HG02981 (cell line): Measurements from ENCODE around the gene GPR155.

Experiments used
- ATAC-seq: cut with Tn5 transposase; IDR thresholded peaks from one replicate; pipeline ENCODE4 v1.9.1; 2021; ENCODE audit warnings: mild to moderate bottlenecking, moderate library complexity; ENCODE audit not compliant: unreplicated experiment

The GPR155 gene, protein sequence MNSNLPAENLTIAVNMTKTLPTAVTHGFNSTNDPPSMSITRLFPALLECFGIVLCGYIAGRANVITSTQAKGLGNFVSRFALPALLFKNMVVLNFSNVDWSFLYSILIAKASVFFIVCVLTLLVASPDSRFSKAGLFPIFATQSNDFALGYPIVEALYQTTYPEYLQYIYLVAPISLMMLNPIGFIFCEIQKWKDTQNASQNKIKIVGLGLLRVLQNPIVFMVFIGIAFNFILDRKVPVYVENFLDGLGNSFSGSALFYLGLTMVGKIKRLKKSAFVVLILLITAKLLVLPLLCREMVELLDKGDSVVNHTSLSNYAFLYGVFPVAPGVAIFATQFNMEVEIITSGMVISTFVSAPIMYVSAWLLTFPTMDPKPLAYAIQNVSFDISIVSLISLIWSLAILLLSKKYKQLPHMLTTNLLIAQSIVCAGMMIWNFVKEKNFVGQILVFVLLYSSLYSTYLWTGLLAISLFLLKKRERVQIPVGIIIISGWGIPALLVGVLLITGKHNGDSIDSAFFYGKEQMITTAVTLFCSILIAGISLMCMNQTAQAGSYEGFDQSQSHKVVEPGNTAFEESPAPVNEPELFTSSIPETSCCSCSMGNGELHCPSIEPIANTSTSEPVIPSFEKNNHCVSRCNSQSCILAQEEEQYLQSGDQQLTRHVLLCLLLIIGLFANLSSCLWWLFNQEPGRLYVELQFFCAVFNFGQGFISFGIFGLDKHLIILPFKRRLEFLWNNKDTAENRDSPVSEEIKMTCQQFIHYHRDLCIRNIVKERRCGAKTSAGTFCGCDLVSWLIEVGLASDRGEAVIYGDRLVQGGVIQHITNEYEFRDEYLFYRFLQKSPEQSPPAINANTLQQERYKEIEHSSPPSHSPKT

DNA sequence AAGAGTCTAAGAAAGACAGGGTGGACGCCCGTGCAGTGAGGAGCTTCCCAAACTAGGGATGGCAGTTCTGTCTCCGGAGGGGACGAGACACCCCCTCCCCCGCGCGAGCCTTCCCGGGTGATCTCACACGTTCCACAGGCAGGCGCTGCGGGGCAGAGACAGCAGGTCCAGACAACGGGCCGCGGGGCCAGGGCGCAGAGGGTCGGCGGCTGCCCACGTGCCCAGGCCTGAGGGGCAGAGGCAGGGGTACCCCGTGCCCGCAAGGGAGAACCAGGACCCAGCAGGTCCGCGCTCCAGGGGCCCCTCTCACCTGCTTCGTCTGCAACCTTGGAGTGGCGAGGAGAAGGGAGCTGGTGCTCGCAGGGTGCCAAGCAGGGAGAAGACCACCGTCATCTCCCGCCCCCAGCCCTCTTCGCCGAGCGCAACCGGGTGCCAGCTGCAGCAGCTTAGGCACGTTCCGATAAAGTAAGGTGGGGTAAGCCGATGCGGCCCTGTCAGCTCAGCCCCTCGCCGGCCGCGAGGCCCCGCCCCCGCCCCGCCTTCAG lies at the start of gene GPR155:
Gene GPR155 (minus strand): TSS at position 467 of the 545 bp plus-strand sequence. CDS start 5,073 bp downstream, outside the sequence.
- peak; percentile 37 for ATAC-seq

DNA sequence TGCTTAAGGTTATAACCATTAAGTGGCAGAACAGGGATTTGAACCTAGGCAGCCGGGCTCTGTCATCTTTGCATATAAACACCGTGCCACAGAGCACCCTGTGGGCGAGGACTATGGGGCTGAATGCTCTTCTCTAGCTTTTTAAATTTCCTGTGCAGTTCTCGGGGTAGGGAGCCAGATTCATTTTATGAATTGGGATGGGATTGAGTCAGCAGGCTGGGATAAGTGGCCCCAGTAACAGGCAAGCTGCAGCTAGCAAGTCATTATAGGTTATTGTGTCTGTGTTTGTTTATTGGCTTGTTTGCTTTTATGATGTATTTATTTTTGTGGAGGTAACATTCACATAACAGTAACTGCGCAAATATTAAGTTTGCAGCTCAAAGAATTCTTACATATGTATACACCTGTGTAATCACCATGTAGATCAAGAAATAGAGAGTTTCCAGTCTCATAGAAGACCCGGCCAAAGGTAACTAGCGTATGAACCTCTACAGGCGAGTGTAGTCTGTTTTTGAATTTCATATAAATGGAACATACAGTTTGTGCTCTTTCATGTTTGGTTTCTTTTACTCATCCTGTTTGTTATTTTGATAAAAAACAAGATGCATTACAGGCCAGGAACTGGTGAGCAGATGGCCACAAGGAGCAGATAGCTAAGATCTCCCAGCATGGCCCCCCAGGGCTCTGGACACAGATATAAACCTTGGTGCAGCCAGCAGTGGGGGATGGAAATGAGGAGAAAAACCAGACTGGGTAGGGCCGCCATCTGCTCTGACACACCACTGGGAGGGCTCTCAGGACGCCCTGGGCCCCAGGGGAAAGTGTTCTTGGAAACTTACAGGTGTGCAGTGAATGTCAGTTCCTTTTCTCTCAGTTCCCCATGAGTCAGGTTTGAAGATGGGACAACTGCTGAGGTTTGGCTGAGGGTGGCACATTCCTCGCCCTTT lies 49.2 kb upstream of the GPR155 start:
- no peak for ATAC-seq

DNA sequence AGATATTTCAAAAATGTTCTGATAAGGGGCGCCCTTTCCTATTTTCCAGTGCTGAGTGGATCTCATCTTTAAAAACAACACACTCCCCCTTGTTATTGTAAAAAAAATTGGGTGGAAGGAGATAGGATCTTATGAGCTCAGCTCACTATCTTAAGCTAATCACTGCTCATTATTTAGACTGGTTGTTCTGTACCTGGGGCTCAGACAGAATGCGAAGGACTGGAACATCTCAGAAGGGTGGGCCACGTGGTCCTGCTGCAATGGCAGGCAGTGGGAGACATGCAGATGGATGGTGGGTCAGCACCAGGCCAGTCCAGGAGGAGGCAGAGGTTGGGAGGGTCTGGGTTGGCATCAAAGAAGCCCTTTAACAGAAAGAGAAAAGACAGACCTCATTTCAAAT lies 48.3 kb upstream of the GPR155 start:
- ATAC-seq = no peak

DNA sequence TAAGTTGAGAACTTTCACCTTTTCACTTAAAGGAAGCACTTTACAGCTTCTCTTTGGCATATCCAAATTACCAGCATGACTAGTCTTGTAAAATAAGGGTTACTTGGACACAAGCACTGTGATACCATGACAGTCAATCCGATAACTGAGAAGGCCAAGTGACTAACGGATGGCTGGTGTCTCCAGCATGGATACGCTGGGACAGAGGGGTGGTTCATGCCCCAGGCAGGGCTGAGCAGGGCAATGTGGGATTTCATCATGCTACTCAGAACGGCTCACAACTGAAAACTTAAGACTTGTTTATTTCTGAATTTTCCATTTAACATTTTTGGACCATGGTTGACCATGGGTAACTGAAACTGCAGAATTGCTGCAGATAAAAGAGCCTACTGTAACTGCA lies 43.1 kb upstream of the GPR155 start:
- no peak for ATAC-seq

DNA sequence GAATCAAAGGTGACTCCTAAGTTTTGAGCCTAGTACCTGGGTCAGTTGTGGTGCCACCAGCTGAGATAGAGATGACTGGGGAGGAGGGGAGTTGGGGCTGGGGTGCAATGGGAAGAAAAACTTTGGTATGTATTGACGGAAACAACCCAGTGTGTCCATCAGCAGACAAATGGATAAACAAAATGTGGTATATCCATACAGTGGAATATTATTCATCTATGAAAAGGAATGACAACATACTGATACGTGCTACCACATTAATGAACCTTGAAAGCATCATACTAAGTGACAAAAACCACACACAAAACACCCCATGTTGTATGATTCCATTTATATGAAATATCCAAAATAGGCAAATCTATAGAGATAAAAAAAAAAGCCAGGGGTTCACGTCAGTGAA lies 41.1 kb upstream of the GPR155 start:
- no peak for ATAC-seq

DNA sequence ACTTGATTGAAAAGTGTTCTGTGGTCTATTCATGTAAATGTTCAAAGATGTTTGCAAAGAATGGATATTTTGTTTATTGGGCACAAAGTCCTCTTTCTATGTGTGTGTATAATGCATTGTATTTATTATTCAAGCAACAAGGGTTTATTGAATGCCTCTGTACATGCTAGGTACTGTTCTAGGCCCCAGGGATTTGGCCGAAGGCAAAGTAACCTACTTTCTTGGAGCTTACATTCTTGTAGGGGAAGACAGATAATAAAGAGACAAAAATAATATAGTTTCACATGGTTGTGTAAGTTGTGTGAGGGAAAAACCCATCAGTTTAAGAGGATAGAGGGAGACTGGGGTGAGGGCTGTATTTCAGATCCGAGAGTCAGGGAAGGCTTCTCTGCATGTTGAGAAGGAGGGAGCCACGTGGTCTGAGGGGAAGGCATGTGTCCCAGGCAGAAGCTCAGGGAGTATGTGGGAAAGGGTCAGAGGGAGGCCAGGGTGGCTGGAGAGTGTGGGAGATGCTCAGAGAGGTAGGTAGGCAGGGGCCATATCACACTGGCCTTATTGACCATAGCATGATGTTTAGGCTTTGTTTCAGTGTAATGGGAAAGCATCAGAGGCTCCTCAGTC lies 40.4 kb upstream of the GPR155 start:
- no peak for ATAC-seq

DNA sequence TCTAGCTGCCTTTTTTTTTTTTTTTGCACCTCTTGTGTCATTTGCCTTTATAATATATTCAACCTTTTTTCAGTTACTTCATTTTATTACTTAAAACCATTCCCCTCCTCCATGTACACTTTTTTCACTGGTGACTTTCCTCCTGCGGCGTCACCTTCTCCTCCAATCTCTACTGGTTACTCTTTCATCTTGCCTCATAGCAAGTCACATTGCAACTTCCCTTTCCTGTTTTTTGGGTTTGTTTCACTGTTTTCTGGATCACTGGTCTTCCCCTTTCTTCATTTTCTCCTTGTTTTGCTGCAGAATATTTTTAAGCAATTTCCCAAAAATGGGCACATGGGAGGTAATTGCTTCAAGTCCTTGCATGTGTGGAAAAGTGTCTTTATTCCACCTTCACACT lies 37.7 kb upstream of the GPR155 start:
- ATAC-seq = no peak

DNA sequence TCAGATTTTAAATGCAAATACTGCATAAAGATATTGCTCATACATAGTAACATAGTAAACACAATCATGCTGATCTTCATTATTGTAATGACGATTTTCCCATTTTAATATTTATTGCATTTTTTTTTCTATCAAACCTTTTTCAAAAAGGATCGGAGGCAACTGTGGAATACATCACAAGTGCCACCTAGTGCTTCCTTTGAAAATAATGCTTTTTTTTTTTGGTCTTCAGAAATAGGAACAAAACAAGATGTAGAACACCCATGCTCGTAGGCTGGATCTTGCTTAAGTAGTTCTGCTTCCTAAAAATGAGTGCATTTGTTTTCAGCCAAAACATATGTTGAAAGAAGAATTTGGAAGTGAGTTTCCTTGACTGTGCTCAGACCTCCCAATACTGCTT lies 35.7 kb upstream of the GPR155 start:
- no peak for ATAC-seq

DNA sequence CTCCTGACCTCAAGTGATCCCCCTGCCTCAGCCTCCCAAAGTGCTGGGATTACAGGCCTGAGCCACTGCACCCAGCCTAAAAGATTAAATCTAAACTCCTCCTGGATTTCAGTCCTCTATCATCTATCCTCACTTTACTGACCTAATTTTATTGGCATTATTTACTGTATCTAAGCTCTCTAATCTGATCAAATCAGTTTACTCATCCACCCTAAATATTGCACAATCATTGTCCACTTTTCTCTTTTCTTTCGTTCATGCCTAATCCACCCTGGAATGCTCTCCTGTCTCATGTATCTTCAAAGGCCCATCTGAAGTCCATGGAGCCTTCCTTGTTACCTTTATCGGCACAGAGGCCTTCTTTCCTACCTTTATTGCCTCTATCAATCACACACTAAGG lies 31.6 kb upstream of the GPR155 start:
- no peak for ATAC-seq

DNA sequence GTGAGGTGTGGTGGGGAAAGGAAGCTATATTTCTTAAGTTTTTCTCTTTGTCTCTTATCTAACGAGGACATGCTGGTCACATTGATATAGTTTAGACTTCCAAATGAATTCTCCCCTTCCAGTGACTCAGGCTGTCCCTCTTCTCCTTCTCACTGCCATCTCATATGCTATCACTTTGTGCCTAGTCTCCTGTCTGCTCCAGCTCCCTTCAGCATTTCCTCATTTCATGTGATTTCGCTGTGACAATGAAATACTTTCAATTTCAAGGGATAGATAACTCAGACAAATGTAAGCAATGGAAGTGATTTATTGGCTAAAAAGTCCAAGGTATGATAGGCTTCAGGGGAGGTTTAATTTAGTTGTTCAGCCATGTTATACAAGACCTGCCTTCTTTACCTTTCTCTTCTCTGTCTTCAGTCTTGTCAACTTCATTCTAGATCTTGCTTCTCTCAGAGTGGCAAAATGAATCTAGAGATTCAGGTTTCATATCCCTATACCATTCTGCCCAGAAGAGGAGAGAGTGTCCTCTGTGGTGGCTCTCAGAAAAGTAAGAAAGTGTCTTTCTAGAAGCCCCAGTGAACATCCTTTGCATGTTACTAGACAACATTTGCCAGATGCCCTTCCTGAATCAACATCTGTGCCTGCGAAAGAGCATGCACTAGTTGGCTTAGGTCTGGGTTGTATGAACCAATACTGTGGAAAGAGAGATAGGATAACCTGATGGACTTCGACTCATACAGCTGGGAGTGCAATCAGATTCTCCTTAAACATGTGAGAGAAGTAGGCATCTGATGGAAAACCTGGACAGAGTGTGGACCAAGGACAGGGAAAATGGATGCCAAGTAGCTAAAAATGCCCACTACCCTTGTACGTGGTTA lies 29.9 kb upstream of the GPR155 start:
- ATAC-seq = peak; percentile 47

DNA sequence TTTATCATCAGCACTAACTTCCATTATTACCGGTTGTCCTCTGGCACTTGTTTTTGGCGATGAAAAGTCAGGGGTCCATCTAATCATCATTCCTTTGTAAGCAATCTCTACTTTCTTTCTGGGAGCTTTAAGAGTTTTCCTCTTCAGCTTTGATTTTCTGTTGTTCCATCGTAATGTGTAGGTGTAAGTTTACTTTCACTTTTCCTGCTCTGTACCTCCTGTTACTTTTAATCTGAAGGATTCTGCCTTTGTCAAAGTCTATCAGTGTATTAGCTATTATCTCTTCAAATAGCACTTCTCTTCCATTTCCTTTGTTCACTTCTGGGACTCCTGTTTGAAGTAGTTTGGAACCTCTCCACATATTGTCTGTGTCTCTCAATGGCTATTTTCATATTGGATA lies 25.5 kb upstream of the GPR155 start:
- ATAC-seq = no peak

DNA sequence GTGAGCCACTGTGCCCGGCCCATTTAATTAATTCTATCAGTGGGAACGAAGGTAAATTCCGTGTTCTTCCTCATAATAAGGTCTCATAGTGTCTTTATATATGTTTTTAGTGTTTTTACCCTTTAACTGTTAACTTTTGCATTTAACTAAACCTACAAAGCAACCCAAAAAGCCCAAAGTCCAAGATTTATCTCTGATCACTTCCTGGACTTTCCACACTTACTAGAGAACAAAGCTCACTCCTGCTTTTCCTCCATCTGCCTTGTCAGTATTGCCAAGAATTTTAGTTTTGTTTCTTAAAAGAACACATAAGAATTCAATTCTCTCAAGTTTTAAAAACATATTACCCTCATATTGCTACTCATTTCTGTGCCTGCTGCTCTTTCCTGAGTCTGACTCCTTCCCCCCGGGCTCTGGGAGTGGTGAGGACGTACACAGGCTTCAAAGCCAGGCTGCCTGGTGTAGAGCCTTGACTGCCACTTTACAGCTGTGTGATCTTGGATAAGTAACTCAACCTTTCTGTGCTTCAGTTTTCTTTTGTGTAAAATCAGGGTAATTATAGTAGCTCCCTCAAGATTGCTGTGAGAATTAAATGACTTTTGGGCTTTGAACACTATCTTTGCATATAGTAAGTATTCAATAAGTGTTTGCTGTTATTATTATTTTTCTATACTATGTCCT lies 24.9 kb upstream of the GPR155 start:
- no peak for ATAC-seq

DNA sequence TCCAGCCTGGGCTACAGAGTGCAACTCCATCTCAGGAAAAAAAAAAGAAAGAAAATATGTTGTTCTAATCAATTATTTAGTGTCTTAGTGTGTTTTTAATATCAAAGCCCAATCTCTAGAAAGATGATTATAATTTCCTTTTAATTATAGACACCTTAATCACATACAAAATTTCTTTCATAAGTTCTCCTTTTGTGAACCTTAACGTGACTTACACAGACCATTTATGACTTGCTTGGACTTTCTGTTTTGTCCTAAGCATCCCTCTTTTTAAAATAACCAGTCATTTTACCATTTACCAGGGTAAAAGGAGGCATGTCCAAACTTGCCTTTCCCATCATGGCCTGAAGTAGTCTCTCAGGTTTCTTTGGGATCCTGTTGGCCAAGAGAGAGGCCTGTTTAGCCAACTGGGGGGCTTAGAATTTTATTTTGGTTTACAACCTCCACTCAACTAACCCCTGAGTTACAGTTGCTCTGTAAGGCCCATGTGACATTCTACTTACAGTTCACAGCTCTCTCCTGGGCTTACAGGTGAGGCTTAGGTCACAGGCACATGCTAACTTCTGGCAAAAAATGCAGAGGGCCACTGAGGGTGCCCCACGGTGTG lies 23.9 kb upstream of the GPR155 start:
- ATAC-seq = no peak

DNA sequence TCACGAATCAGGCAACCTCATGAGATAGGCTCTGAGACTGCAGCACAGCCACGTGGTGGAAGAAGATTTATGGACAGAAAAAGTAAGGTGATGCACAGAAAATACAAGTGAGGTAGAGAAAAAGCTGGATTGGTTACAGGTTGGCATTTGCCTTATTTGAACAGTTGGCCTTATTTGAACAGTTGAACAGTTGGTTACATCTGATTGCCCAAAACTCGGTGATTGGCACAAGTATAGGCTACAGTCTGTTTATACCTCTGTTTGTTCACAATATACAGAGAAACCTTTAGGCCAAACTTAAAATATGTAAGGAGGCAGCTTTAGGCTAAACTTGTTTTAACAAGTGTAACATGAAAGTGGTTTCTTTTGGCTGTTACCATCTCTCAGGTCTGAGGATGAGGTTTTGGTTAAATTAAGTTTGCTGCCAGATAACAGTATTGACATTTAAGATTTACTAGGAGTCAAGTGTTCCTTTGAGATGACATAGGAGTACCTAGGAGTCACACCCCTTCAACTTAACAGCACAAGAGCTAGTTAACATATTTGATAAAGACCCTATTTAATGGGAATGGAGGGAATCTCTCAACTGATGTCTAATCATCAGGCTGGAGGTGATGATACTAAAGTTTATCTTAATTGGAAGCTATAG lies 16.5 kb upstream of the GPR155 start:
- ATAC-seq = no peak

DNA sequence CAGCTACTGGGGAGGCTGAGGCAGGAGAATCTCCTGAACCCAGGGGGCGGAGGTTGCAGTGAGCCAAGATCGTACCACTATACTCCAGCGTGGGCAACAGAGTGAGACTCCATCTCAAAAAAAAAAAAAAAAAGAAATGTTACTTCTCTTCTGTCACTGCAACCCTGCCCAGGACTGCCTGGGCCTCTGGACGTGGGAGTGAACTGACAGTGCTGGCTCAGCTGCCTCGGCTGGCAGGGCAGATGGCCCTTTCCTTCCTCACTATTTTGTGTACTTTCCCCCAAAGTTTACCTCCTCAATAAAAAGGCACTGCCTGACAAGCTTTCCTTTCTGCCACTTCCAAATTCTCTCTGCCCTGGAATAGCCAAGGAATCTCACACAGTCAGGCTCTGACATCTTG lies 12.5 kb upstream of the GPR155 start:
- no peak for ATAC-seq

DNA sequence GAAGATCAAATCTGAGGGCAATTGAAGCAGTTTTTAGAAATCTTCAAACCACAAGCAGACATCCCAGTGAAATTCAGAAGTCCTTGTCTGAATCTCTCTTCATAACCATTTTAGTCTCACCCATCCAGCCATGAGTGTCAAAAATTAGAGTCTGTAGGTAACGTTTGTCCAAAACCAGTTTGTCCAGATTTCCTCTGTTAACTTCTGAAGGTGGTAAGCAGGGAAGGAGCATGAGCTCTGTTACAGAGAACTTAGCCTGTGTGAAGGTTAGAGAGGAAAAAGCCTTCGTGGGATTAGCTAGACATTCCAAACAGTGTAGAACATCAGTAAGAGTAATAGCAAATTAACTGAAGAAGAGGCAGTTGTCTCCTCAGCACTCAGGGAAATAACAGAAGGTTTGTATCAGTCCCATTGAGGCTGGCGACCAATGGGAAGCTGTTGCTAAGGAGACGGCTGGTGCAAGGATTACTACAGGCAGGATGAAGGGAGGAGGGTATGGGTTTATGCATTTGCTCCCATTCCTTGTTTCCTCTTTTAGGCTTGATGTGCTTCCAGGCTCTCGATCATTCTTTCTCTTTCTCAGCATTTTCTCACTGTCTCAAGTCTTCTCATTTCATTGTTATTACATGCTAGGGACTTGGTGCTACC lies 8.7 kb upstream of the GPR155 start:
- ATAC-seq = no peak
